Mucosa of rectum (tissue), 2 donors: ENCODE measurements around the gene LMCD1.

Experiments
- H3K27ac ChIP-seq, 2 donors: one replicate each; pipeline ENCODE4 v1.7.0; 2013; ENCODE audit warnings: inconsistent platforms in 2 of 2, low read depth in 2 of 2, low read length in 2 of 2
- H3K27me3 ChIP-seq, 2 donors: one replicate each; pipeline ENCODE4 v1.7.0; 2013; ENCODE audit warnings: low read length in 2 of 2; ENCODE audit not compliant: control insufficient read depth in 2 of 2, insufficient read depth in 2 of 2
- H3K36me3 ChIP-seq, 2 donors: one replicate each; pipeline ENCODE4 v1.7.0; 2013; ENCODE audit warnings: low read length in 2 of 2; ENCODE audit not compliant: control insufficient read depth in 2 of 2, insufficient read depth in 2 of 2
- H3K4me1 ChIP-seq, 2 donors: one replicate each; pipeline ENCODE4 v1.7.0; 2013; ENCODE audit warnings: low read length in 2 of 2, mild to moderate bottlenecking in 1 of 2; ENCODE audit not compliant: control insufficient read depth in 2 of 2, insufficient read depth in 2 of 2
- H3K4me3 ChIP-seq, 2 donors: one replicate each; pipeline ENCODE4 v1.7.0; 2013; ENCODE audit warnings: low read length in 2 of 2
- H3K9ac ChIP-seq, 2 donors: one replicate each; pipeline ENCODE4 v1.7.0; 2013; ENCODE audit warnings: low read length in 2 of 2, low read depth in 1 of 2, mild to moderate bottlenecking in 1 of 2
- H3K9me3 ChIP-seq, 2 donors: one replicate each; pipeline ENCODE4 v1.7.0; 2013; ENCODE audit warnings: low read length in 2 of 2; ENCODE audit not compliant: control insufficient read depth in 2 of 2
- donor health status: healthy.
- donor health status: Normal muscosa, but diverticular disease.

The LMCD1 gene

GRCh38 chr3:8565376-8565775, 63.8 kb downstream of the LMCD1 start:
- no peaks in the 10 kb centered on the region for H3K36me3 ChIP-seq
- no peak overlapping the region for H3K4me3 ChIP-seq
- H3K9me3 ChIP-seq = no peaks in the 10 kb centered on the region
- no peaks in the 10 kb centered on the region for H3K27me3 ChIP-seq
- H3K4me1 ChIP-seq = no peaks in the 10 kb centered on the region
- H3K9ac ChIP-seq = no peak overlapping the region
- H3K27ac ChIP-seq = no peak overlapping the region

GRCh38 chr3:8567784-8568575, 66.4 kb downstream of the LMCD1 start:
- H3K27ac ChIP-seq = no peak overlapping the region
- no peaks in the 10 kb centered on the region for H3K36me3 ChIP-seq
- no peaks in the 10 kb centered on the region for H3K9me3 ChIP-seq
- no peak overlapping the region for H3K4me3 ChIP-seq
- no peaks in the 10 kb centered on the region for H3K4me1 ChIP-seq
- no peaks in the 10 kb centered on the region for H3K27me3 ChIP-seq
- H3K9ac ChIP-seq = no peak overlapping the region

DNA sequence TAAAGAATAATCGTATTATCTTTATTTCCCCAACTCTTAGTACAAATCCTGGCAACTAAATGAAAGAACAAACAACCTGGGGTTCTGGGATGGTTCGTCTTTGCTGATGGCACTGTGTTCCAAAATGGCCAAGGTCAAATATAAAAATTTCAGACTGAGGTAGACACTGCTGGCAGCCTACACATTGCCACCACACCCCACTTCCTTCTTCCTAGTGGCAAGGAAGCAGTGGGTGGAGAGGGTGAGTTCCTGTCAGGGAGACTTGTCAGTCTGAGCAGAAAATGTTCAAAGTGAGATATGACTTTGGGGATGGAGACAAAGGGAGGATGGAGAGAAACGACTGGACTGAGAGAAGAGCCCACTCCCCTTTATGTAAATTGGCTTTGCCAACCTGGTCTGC, 69.6 kb downstream of the LMCD1 start:
- H3K27me3 ChIP-seq = no peaks in the 10 kb centered on the region
- H3K4me3 ChIP-seq = no peak overlapping the region
- H3K9me3 ChIP-seq = no peaks in the 10 kb centered on the region
- no peak overlapping the region for H3K9ac ChIP-seq
- no peaks in the 10 kb centered on the region for H3K36me3 ChIP-seq
- H3K27ac ChIP-seq = no peak overlapping the region
- no peaks in the 10 kb centered on the region for H3K4me1 ChIP-seq

DNA sequence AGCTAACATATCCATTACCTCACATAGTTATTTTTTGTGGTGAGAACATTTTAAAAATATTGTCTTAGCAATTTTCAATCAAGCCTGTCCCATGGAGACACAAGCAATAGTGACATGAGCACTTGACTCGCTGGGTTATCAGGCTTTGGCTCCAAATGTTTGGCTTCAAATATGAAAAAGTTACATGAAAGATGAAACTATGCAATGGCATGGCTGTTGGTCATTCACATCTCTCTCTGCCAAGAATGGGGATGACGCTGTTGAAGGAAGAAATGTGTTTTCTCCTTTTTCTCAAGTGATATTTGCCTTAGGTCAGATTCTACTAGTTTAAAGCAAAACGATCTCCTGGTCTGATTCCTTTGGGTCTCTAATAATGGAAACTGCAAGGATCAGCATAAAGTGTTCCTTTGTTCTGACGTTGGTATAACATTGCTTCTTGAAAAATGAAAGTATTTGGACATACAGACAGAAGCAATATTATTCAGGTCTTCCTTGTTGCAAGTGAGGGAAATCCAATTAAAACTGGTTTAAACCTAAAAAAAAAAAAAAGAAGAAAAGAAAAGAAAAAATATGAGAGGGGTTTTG, 71.8 kb downstream of the LMCD1 start:
- H3K4me1 ChIP-seq = no peaks in the 10 kb centered on the region
- no peaks in the 10 kb centered on the region for H3K36me3 ChIP-seq
- H3K9me3 ChIP-seq = no peaks in the 10 kb centered on the region
- H3K27me3 ChIP-seq = no peaks in the 10 kb centered on the region
- no peak overlapping the region for H3K9ac ChIP-seq
- H3K27ac ChIP-seq = no peak overlapping the region
- no peak overlapping the region for H3K4me3 ChIP-seq

- H3K4me1 ChIP-seq = no peaks in the 10 kb centered on the region
- H3K27ac ChIP-seq = no peak overlapping the region
- H3K27me3 ChIP-seq = no peaks in the 10 kb centered on the region
- no peak overlapping the region for H3K4me3 ChIP-seq
- H3K9me3 ChIP-seq = no peaks in the 10 kb centered on the region
- H3K9ac ChIP-seq = no peak overlapping the region
- H3K36me3 ChIP-seq = no peaks in the 10 kb centered on the region
Observed at GRCh38 chr3:8574040-8574669, 72.5 kb downstream of the LMCD1 start.

DNA sequence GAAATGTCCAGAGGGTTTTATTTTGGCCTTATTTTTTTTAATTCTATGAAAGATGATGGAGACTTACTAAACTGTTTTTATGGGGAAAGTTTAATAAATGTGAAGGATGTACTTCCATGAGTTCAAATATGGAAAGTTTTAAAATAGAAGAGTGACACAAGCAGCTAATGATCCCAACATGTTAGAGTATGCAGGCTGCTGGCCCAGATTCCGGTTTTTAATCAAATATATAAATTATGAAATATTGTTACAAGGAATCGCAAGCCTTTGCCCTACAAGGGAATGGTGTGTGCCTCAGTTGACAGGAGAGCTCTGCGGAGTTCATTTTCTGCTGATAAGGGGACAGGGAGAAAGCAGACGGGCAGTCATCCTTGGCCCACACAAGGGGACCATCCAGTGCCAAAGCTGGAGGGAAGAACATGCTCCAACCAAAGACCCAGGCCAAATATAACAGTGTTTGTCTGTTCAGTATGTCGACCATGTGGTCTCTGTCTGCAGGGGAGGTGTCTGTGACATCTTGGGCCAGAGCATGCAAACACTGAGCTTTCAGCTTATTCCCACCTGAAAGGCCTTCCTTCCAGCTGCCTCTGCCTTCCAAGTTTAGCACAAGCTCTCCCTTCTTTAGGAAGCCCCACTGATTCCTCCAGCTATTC, 73.2 kb downstream of the LMCD1 start:
- Histone ChIP-seq H3K9me3 (no peaks in the 10 kb centered on the region), H3K4me1 (no peaks in the 10 kb centered on the region), H3K27ac (no peak overlapping the region), H3K36me3 (no peaks in the 10 kb centered on the region), H3K9ac (no peak overlapping the region), H3K4me3 (no peak overlapping the region), H3K27me3 (no peaks in the 10 kb centered on the region)

DNA sequence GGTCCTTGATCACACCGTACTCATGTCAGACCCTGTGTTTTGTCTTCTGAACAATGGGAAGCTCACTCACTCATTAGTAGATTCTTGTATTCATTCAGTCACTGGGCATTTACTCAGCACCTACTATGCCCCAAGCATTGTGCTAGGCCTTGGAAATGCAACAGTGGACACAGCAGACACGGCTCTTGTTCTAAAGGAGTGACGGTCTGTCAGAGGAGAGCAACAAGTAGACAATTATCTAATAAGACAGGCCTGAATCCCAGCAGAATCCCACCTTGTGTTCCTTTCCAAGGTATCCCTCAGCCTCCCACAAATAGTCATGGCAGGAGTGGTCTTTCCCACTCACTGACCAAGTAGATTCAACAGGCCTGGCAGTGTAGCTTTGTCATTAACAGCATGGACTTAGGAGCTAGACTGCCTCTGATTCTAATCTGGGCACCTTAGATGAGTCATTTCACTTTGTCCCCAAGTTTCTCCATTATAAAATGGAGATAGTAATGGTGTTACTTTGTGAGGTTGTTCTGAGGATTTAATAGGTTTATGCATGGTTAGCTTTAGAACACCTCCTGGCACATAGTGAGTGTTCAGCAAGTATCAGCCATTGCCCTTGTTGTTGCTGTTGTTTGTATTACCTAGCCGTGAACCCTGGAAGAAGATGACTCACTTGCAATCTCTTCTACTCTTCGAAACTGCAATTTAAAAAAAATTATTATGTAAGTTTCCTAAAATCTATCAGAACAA, 73.9 kb downstream of the LMCD1 start:
- Histone ChIP-seq H3K36me3 (no peaks in the 10 kb centered on the region), H3K27ac (no peak overlapping the region), H3K9ac (no peak overlapping the region), H3K4me3 (no peak overlapping the region), H3K27me3 (no peaks in the 10 kb centered on the region), H3K4me1 (no peaks in the 10 kb centered on the region), H3K9me3 (no peaks in the 10 kb centered on the region)

GRCh38 chr3:8576436-8576835, 74.8 kb downstream of the LMCD1 start:
- Histone ChIP-seq H3K4me1 (no peaks in the 10 kb centered on the region), H3K27me3 (no peaks in the 10 kb centered on the region), H3K27ac (no peak overlapping the region), H3K9me3 (no peaks in the 10 kb centered on the region), H3K36me3 (no peaks in the 10 kb centered on the region), H3K9ac (no peak overlapping the region), H3K4me3 (no peak overlapping the region)

GRCh38 chr3:8576841-8577571, 75.4 kb downstream of the LMCD1 start:
- Histone ChIP-seq H3K4me1 (no peaks in the 10 kb centered on the region), H3K9ac (no peak overlapping the region), H3K4me3 (no peak overlapping the region), H3K27me3 (no peaks in the 10 kb centered on the region), H3K27ac (no peak overlapping the region), H3K36me3 (no peaks in the 10 kb centered on the region), H3K9me3 (no peaks in the 10 kb centered on the region)
